PFSK-1 (cell line): Measurements from ENCODE around the gene BICD1.

ENCODE experiments used
- FOXP2 ChIP-seq: optimal IDR thresholded peaks from 2 replicates; pipeline ENCODE3; 2011; ENCODE audit warnings: borderline replicate concordance, control low read depth, inconsistent platforms; ENCODE audit not compliant: insufficient read depth; ENCODE audit errors: extremely low read length, extremely low read depth
- POLR2AphosphoS5 ChIP-seq: IDR thresholded peaks from 2 replicates; pipeline ENCODE4 v1.6.1; 2012; ENCODE audit warnings: low read depth, mild to moderate bottlenecking, control low read depth, low read length, moderate library complexity
- REST ChIP-seq, 2 experiments: IDR thresholded peaks; 2 replicates each; pipeline versions ENCODE4 v1.6.1 to v1.8.0; 2011 to 2012; ENCODE audit warnings: low read depth in 2 of 2, low read length in 2 of 2, control low read depth in 1 of 2, inconsistent platforms in 1 of 2, mild to moderate bottlenecking in 1 of 2, moderate library complexity in 1 of 2; ENCODE audit not compliant: insufficient read depth in 1 of 2
- SIN3A ChIP-seq: IDR thresholded peaks from 2 replicates; pipeline ENCODE4 v1.6.1; 2012; ENCODE audit warnings: mild to moderate bottlenecking, low read length, moderate library complexity, borderline replicate concordance; ENCODE audit not compliant: insufficient read depth
- TAF1 ChIP-seq: IDR thresholded peaks from 2 replicates; pipeline ENCODE4 v1.6.1; 2012; ENCODE audit warnings: low read length, control low read depth, borderline replicate concordance; ENCODE audit not compliant: insufficient read depth

Gene BICD1

GRCh38 chr12:32301216-32301615 lies 194.6 kb downstream of the BICD1 start:
- TF ChIP-seq SIN3A (no peak), REST (IDR thresholded peaks at IDR 0.05; ENCODE audit: insufficient read depth in 1 of 2, low read depth in 2 of 2, low read length in 2 of 2) (no peak), TAF1 (no peak), POLR2AphosphoS5 (no peak), FOXP2 (no peak)

- TF ChIP-seq REST (IDR thresholded peaks at IDR 0.05; ENCODE audit: insufficient read depth in 1 of 2, low read depth in 2 of 2, low read length in 2 of 2) (no peak), POLR2AphosphoS5 (no peak), TAF1 (no peak), FOXP2 (no peak), SIN3A (no peak)
Observed at GRCh38 chr12:32302218-32303173, 195.8 kb downstream of the BICD1 start.

- no peak for TF ChIP-seq POLR2AphosphoS5
- no peak for TF ChIP-seq TAF1
- TF ChIP-seq SIN3A: no peak
- no peak for TF ChIP-seq FOXP2
- TF ChIP-seq REST (IDR thresholded peaks at IDR 0.05; ENCODE audit: insufficient read depth in 1 of 2, low read depth in 2 of 2, low read length in 2 of 2): no peak
Observed at GRCh38 chr12:32303174-32303549, 196.5 kb downstream of the BICD1 start.

- TF ChIP-seq REST (IDR thresholded peaks at IDR 0.05; ENCODE audit: insufficient read depth in 1 of 2, low read depth in 2 of 2, low read length in 2 of 2) (no peak), SIN3A (no peak), FOXP2 (no peak), POLR2AphosphoS5 (no peak), TAF1 (no peak)
Observed at GRCh38 chr12:32305163-32305562, 198.5 kb downstream of the BICD1 start.
